ENCODE data around the gene ARID1A. TPM values are rescaled to one million over a fixed set of nuclear protein-coding genes. Genes with fewer than 3 reads are reported as not detected.

ARID1A gene
- total RNA-seq, 1 experiment from 2014 or later, result 56.9 TPM

DNA sequence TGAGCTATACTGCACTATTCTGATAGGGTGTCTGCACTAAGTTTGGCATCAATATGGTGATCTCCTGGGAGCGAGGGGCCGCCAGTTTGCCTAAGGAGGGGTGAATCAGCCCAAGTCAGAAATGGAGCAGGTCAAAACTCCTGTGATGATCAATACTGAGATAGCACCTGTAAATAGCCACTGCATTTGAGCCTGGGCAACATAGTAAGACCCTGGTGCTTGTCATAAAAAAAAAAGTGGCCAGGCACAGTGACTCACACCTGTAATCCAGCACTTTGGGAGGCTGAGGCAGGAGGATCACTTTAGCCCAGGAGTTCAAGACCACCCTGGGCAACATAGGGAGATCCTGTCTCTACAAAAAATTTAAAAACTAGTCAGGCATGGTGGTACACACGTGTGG, 119.1 kb downstream of the ARID1A start:
- ChIA-PET CTCF (interaction anchor here (1.0 kb wide), 1 partner anchor 213 kb away, joined by 3 read pairs; no protein-coding TSS in a partner anchor), POLR2A (no interaction called here)
- no TSS peak for BruUV-seq (replicated peaks)
- Mint-ChIP-seq H3K4me3 (ENCODE audit: unreplicated experiment) (no peak overlapping the region), H3K4me1 (ENCODE audit: insufficient read depth, unreplicated experiment) (peaks cover 6% of the 10 kb centered on the region), H3K36me3 (ENCODE audit: insufficient read depth, unreplicated experiment) (no peaks in the 10 kb centered on the region), H3K27me3 (ENCODE audit: insufficient read depth, unreplicated experiment) (no peaks in the 10 kb centered on the region), H3K27ac (ENCODE audit: low read depth, unreplicated experiment) (no peak overlapping the region), H3K9me3 (ENCODE audit: unreplicated experiment) (no peaks in the 10 kb centered on the region)
- TF ChIP-seq, protein P1, sequence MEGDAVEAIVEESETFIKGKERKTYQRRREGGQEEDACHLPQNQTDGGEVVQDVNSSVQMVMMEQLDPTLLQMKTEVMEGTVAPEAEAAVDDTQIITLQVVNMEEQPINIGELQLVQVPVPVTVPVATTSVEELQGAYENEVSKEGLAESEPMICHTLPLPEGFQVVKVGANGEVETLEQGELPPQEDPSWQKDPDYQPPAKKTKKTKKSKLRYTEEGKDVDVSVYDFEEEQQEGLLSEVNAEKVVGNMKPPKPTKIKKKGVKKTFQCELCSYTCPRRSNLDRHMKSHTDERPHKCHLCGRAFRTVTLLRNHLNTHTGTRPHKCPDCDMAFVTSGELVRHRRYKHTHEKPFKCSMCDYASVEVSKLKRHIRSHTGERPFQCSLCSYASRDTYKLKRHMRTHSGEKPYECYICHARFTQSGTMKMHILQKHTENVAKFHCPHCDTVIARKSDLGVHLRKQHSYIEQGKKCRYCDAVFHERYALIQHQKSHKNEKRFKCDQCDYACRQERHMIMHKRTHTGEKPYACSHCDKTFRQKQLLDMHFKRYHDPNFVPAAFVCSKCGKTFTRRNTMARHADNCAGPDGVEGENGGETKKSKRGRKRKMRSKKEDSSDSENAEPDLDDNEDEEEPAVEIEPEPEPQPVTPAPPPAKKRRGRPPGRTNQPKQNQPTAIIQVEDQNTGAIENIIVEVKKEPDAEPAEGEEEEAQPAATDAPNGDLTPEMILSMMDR (IDR thresholded peaks at IDR 0.05; ENCODE audit: unreplicated experiment), result no peak
- no peak for DNase-seq (ENCODE audit: unreplicated experiment)
- intact Hi-C loops (cut with micrococcal nuclease), result no loop called here

DNA sequence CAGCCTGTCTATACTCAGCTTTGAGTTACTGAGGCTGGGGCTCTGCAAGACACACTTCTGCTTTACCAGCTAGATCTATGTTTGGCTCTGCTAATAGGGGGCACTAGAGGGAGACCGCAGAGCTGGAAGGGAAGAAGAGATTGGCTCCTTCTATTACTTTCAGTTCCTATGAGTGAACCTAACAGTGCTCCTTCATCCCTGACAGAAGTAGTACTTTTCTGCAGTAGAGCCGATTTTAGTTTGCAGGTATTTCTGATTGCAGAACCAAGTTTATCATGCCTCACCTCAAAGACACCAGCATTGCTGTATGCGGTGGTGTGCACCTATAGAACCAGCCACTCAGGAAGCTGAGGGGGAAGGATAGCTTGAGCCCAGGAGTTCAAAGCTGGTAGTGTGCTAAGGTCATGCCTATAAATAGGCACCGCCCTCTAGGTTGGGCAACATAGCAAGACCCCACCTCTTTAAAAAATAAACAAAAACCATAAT, 125.0 kb downstream of the ARID1A start:
- TF ChIP-seq, protein P1 (IDR thresholded peaks at IDR 0.05; ENCODE audit: unreplicated experiment), result no peak
- Mint-ChIP-seq H3K36me3 (ENCODE audit: insufficient read depth, unreplicated experiment) (no peaks in the 10 kb centered on the region), H3K4me1 (ENCODE audit: insufficient read depth, unreplicated experiment) (peaks cover 6% of the 10 kb centered on the region), H3K27ac (ENCODE audit: low read depth, unreplicated experiment) (no peak overlapping the region), H3K9me3 (ENCODE audit: unreplicated experiment) (no peaks in the 10 kb centered on the region), H3K27me3 (ENCODE audit: insufficient read depth, unreplicated experiment) (no peaks in the 10 kb centered on the region), H3K4me3 (ENCODE audit: unreplicated experiment) (no peak overlapping the region)
- no peak for DNase-seq (ENCODE audit: unreplicated experiment)
- POLR2A ChIA-PET, result interaction anchor here (0.9 to 1.3 kb wide), 4 partner anchors 9 to 44 kb away, joined by 3 to 4 read pairs (median 3); no protein-coding TSS in a partner anchor
- no TSS peak for BruUV-seq (replicated peaks)
- intact Hi-C loops (cut with micrococcal nuclease), result no loop called here
- CTCF ChIA-PET, result interaction anchor here (0.5 to 1.4 kb wide), 3 partner anchors 10 to 25 kb away, joined by 3 to 8 read pairs (median 4); no protein-coding TSS in a partner anchor

DNA sequence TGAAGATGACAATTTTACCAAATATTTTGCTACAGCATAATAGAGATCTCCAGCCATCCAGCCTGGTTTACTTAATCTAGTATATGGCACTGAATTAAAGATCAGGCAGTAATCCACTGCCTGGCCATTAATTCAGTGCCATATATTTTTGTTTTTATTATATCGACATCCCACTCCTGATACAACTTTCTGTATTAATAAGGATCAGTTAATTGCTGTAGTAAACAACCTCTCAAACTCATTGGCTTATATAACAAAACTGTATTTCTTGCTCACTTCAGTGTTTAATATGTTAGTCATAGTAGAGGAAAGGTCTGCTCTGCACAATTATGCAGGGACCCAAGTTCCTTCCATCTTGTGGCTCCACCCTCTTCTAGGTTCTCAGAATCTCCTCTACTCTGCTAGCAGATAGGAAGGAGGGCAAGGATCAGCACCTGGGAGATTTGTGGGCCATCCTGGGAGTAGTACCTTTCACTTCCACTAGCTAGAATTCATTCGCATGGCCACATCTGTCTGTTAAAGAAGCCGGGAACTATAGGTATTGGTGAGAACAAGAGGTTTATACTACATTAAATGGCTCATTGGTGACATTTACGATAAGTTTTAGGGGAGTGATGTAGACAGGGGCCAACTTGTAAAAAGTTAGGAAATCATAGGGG, 127.1 kb downstream of the ARID1A start:
- Mint-ChIP-seq H3K9me3 (ENCODE audit: unreplicated experiment) (no peaks in the 10 kb centered on the region), H3K27me3 (ENCODE audit: insufficient read depth, unreplicated experiment) (no peaks in the 10 kb centered on the region), H3K4me3 (ENCODE audit: unreplicated experiment) (no peak overlapping the region), H3K36me3 (ENCODE audit: insufficient read depth, unreplicated experiment) (no peaks in the 10 kb centered on the region), H3K4me1 (ENCODE audit: insufficient read depth, unreplicated experiment) (peaks cover 12% of the 10 kb centered on the region), H3K27ac (ENCODE audit: low read depth, unreplicated experiment) (no peak overlapping the region)
- DNase-seq (ENCODE audit: unreplicated experiment), result no peak
- TF ChIP-seq, protein P1 (IDR thresholded peaks at IDR 0.05; ENCODE audit: unreplicated experiment), result no peak
- ChIA-PET CTCF (interaction anchor here (0.7 to 3.1 kb wide), 5 partner anchors 12 to 222 kb away, joined by 3 to 15 read pairs (median 3); no protein-coding TSS in a partner anchor), POLR2A (interaction anchor here (0.7 to 1.0 kb wide), 2 partner anchors 64 to 277 kb away, joined by 4 to 5 read pairs; no protein-coding TSS in a partner anchor)
- intact Hi-C loops (cut with micrococcal nuclease), result no loop called here
- no TSS peak for BruUV-seq (replicated peaks)

DNA sequence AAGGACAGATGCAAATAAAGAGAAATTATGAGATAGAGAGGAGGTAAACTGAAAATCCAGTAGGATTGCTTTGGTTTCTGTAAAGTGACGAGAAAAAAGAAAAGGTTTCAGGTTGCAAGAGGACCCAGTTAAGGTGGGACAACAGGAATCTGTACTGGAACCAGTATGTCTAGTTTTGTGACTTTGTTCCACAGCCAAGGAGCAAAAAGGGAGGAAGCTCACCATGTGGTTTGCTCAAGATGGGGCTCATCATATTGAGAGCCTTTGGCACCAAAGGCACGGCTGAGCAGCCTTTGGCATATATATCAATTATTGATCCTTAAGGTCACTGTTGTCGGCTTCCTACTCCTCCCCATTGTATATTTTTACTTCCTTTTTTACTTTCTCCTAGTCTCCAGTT, 128.9 kb downstream of the ARID1A start:
- no peak overlapping the region for H3K27ac Mint-ChIP-seq (ENCODE audit: low read depth, unreplicated experiment)
- no peak overlapping the region for H3K4me3 Mint-ChIP-seq (ENCODE audit: unreplicated experiment)
- peaks cover 25% of the 10 kb centered on the region for H3K4me1 Mint-ChIP-seq (ENCODE audit: insufficient read depth, unreplicated experiment)
- no peak for DNase-seq (ENCODE audit: unreplicated experiment)
- CTCF ChIA-PET, result interaction anchor here (3.1 kb wide), 1 partner anchor 14 kb away, joined by 15 read pairs; no protein-coding TSS in a partner anchor
- BruUV-seq (replicated peaks), result no TSS peak
- no peaks in the 10 kb centered on the region for H3K27me3 Mint-ChIP-seq (ENCODE audit: insufficient read depth, unreplicated experiment)
- no peaks in the 10 kb centered on the region for H3K36me3 Mint-ChIP-seq (ENCODE audit: insufficient read depth, unreplicated experiment)
- no peaks in the 10 kb centered on the region for H3K9me3 Mint-ChIP-seq (ENCODE audit: unreplicated experiment)
- TF ChIP-seq, protein P1 (IDR thresholded peaks at IDR 0.05; ENCODE audit: unreplicated experiment), result no peak
- intact Hi-C loops (cut with micrococcal nuclease), result no loop called here
- POLR2A ChIA-PET, result no interaction called here
